AG08395 (cell line): ENCODE data around the gene STAMBP.
"Not testable (repeated sequence)": the region's sequence is repeated elsewhere in the genome, so short reads cannot be mapped to it uniquely, and the experiment has no call there.

ENCODE experiments used
- DNase-seq: peaks from one replicate; pipeline ENCODE4 v3.0.0; 2012; ENCODE audit warnings: mixed read lengths, low spot score

STAMBP gene

GRCh38 chr2:73837847-73838585 is 9.3 kb downstream of the STAMBP start:
- DNase-seq = no peak

- no peak for DNase-seq
These were observed 10.3 kb downstream of the STAMBP start for GRCh38 chr2:73838889-73839534.

GRCh38 chr2:73839653-73840411 is 11.1 kb downstream of the STAMBP start:
- DNase-seq = no peak

- no peak for DNase-seq
These were observed 13.4 kb downstream of the STAMBP start for GRCh38 chr2:73841912-73842738.

- no peak for DNase-seq
These were observed 13.9 kb downstream of the STAMBP start for GRCh38 chr2:73842739-73843019.

GRCh38 chr2:73844087-73844486 is 15.3 kb downstream of the STAMBP start:
- DNase-seq = no peak

- DNase-seq = no peak
These were observed 21.2 kb downstream of the STAMBP start for GRCh38 chr2:73850009-73850408.

GRCh38 chr2:73851274-73851673 is 22.5 kb downstream of the STAMBP start:
- DNase-seq = no peak

GRCh38 chr2:73852020-73852419 is 23.3 kb downstream of the STAMBP start:
- DNase-seq = peak; percentile 76

GRCh38 chr2:73855526-73855925 is 26.8 kb downstream of the STAMBP start:
- no peak for DNase-seq

GRCh38 chr2:73856214-73856613 is 27.5 kb downstream of the STAMBP start:
- peak; percentile 71 for DNase-seq

- peak; percentile 85 for DNase-seq
These were observed 31.2 kb downstream of the STAMBP start for GRCh38 chr2:73859721-73860586.

GRCh38 chr2:73862987-73863386 is 34.2 kb downstream of the STAMBP start:
- no peak for DNase-seq

- DNase-seq = no peak
These were observed 39.6 kb downstream of the STAMBP start for GRCh38 chr2:73868204-73868978.

- peak; percentile 58 for DNase-seq
These were observed 41.3 kb downstream of the STAMBP start for GRCh38 chr2:73870084-73870483.

GRCh38 chr2:73877071-73877802 is 48.5 kb downstream of the STAMBP start:
- no peak for DNase-seq

GRCh38 chr2:73877984-73878383 is 49.2 kb downstream of the STAMBP start:
- DNase-seq = not testable (repeated sequence)

GRCh38 chr2:73885406-73885805 is 56.6 kb downstream of the STAMBP start:
- no peak for DNase-seq

- no peak for DNase-seq
These were observed 57.6 kb downstream of the STAMBP start for GRCh38 chr2:73886357-73886756.
